GM12874 (cell line): Measurements from ENCODE around the gene WDR83.

ENCODE experiments used
- CTCF ChIP-seq: IDR thresholded peaks from 2 replicates; pipeline ENCODE4 v1.5.1; 2011; ENCODE audit warnings: low read depth, mild to moderate bottlenecking, control low read depth, low read length, moderate library complexity; ENCODE audit not compliant: insufficient read depth

WDR83 gene

GRCh38 chr19:12660980-12661379, 5.6 kb upstream of the WDR83 start:
- TF ChIP-seq CTCF = no peak

- TF ChIP-seq CTCF = no peak
Measured at GRCh38 chr19:12664406-12665280, 2.0 kb upstream of the WDR83 start.

GRCh38 chr19:12665281-12665573, 1.4 kb upstream of the WDR83 start:
- no peak for TF ChIP-seq CTCF

GRCh38 chr19:12665671-12666264, 839 bp upstream of the WDR83 start:
- TF ChIP-seq CTCF = no peak

- no peak for TF ChIP-seq CTCF
Measured at GRCh38 chr19:12667731-12668302, 1.2 kb downstream of the WDR83 start.

- no peak for TF ChIP-seq CTCF
Measured at GRCh38 chr19:12668346-12668745, 1.7 kb downstream of the WDR83 start.

- TF ChIP-seq CTCF = no peak
Measured at GRCh38 chr19:12668932-12669269, 2.3 kb downstream of the WDR83 start.
